Activated naive CD4-positive, alpha-beta T cell treated with anti-CD3 and anti-CD28 coated beads for 36 hours (primary cell): ENCODE data around the gene TARS2. TPM values are rescaled to one million over a fixed set of nuclear protein-coding genes. Genes with fewer than 3 reads are reported as not detected.

Experiments used
- CTCF ChIA-PET: fragments of 350-600 bp; sonication (Branson Sonifier 250); formaldehyde crosslinking; loops from one replicate; lab custom pipeline; 2021; ENCODE audit warnings: antibody characterized with exemption; lab: Charles Lee
- DNase-seq: peaks from one replicate; pipeline ENCODE4 v3.0.0-alpha.2; 2020
- H3K27ac Mint-ChIP-seq: one replicate; pipeline ENCODE4 v1.8.0; 2021; ENCODE audit warnings: mild to moderate bottlenecking, mixed read lengths
- H3K27me3 Mint-ChIP-seq: one replicate; pipeline ENCODE4 v1.8.0; 2021; ENCODE audit warnings: low read depth, mixed read lengths
- H3K36me3 Mint-ChIP-seq: one replicate; pipeline ENCODE4 v1.8.0; 2021; ENCODE audit warnings: low read depth, mixed read lengths
- H3K4me1 Mint-ChIP-seq: one replicate; pipeline ENCODE4 v1.8.0; 2021; ENCODE audit warnings: low read depth, mixed read lengths
- H3K4me3 Mint-ChIP-seq: one replicate; pipeline ENCODE4 v1.8.0; 2021; ENCODE audit warnings: mild to moderate bottlenecking, moderate library complexity, mixed read lengths
- H3K9me3 Mint-ChIP-seq: one replicate; pipeline ENCODE4 v1.8.0; 2021; ENCODE audit warnings: mixed read lengths
- intact Hi-C: fragments of 100-400 bp; cut with micrococcal nuclease; formaldehyde crosslinking; loops from one replicate; pipeline ENCODE4 v1.15.1; 2023
- total RNA-seq, 2 experiments: library from RNA; stranded (reverse); gene quantifications; one replicate each; pipeline ENCODE4 v1.2.3, GENCODE V29; 2021

The TARS2 gene
- total RNA-seq, 2 experiments from 2014 or later: 43.7 to 46.0 TPM

DNA sequence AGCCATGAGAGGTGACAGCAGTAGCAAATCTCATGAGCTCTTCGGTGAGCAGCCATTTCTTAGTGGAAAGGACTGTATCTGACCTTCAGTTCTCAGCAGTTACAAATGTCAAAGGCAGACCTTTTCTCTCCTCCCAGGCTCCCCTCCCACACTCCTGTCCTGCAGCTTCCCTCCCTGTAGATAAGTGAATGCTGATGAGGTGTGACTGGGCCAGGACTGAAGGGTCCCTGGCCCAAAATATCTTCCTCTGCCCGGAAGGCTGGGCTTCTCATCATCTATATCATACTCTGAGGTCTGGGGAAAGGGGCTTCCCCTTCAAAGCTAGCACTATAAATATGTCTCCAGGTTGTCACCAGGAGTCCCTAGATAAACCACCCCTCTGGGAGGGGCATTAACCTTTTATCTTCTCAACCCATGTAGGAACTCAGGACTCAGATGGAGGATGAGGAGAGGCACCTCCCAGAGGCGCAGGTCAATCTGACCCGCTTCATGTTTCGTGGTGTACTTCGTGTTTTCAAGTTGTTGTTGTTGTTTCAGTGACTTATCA is 58.3 kb downstream of the TARS2 start:
- peaks cover 23% of the 10 kb centered on the region for H3K27me3 Mint-ChIP-seq
- peaks cover 9% of the 10 kb centered on the region for H3K4me1 Mint-ChIP-seq
- CTCF ChIA-PET: interaction anchor here (3.4 kb wide), 1 partner anchor 13 kb away, joined by 14 read pairs; no protein-coding TSS in a partner anchor
- intact Hi-C loops: no loop called here
- no peaks in the 10 kb centered on the region for H3K36me3 Mint-ChIP-seq
- H3K9me3 Mint-ChIP-seq: no peaks in the 10 kb centered on the region
- no peak overlapping the region for H3K27ac Mint-ChIP-seq
- H3K4me3 Mint-ChIP-seq: no peak overlapping the region
- no peak for DNase-seq

GRCh38 chr1:150546294-150546937 is 59.2 kb downstream of the TARS2 start:
- no peak for DNase-seq
- intact Hi-C loops: no loop called here
- Mint-ChIP-seq H3K27me3 (peaks cover 31% of the 10 kb centered on the region), H3K36me3 (no peaks in the 10 kb centered on the region), H3K27ac (no peak overlapping the region), H3K4me1 (peaks cover 18% of the 10 kb centered on the region), H3K9me3 (no peaks in the 10 kb centered on the region), H3K4me3 (no peak overlapping the region)
- CTCF ChIA-PET: interaction anchor here (0.6 to 3.4 kb wide), 3 partner anchors 14 to 69 kb away, joined by 3 to 14 read pairs (median 4); no protein-coding TSS in a partner anchor

DNA sequence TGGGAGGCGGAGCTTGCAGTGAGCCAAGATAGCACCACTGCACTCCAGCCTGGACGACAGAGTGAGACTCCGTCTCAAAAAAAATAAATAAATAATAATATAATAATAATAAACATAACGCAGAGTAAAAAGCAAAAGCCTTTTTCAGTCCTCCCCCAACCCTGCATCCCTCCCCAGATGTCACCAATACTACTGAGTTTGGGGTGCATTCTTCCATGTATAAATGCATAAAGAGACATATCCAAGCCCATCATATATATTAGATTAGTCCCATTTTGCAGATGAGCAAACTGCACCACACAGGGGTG is 61.1 kb downstream of the TARS2 start:
- Mint-ChIP-seq H3K27ac (no peak overlapping the region), H3K36me3 (no peaks in the 10 kb centered on the region), H3K27me3 (peaks cover 33% of the 10 kb centered on the region), H3K4me3 (peak overlapping the region; percentile 69), H3K9me3 (no peaks in the 10 kb centered on the region), H3K4me1 (peaks cover 32% of the 10 kb centered on the region)
- intact Hi-C loops: no loop called here
- DNase-seq: no peak
- CTCF ChIA-PET: interaction anchor here (0.6 to 2.4 kb wide), 10 partner anchors 12 to 546 kb away, joined by 3 to 16 read pairs (median 4); partner anchors contain the start of genes FALEC and MCL1

DNA sequence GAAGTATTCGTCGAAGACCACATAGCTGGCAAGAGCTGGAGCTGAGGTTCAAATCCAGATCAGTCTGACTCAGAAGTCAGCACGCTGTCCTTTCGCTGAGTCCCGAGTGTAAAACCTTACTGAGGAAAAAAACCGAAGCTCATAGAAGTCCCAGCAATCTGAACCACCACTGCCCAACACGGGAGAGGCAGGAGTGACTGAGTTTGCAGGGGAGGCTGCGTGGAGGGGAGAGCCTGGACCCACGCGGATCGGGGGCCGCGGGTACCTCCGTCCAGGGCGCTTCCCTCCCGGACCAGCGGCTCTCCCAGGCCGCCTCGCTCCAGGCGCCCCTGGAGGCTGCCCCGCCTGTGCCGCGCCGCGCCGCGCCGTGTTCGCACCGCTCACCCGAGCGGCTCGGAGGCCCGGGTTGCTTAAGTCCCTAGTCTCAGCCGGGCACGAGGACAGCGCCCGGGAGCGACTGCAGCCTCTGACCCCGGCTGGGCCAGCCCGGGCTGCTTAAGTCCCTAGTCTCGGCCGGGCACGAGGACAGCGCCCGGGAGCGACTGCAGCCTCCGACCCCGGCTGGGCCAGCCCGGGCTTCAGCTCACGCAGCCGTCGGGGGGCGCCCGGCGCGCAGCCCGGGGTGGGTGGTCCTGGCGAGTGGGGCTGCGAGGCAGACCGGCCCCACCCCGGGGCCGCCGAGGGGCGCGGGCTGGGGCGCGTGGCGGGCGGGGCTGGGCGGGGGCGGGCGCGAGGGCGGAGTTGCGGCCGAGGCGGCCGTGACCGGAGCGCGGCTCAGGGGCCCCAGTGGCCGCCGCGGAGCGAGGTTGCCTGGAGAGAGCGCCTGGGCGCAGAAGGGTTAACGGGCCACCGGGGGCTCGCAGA is 61.6 kb downstream of the TARS2 start, which contains the start of gene ADAMTSL4:
ADAMTSL4 (plus strand) TSS at position 777 of the 864 bp plus-strand sequence. CDS start 2,881 bp downstream, outside the sequence.
- H3K27ac Mint-ChIP-seq: no peak within 1 kb of the TSS
- H3K4me3 Mint-ChIP-seq: peak within 1 kb of the TSS; percentile 76
- intact Hi-C loops: no loop called here
- H3K36me3 Mint-ChIP-seq: no peaks in the 10 kb centered on the region
- CTCF ChIA-PET: interaction anchor here (0.6 to 2.4 kb wide), 10 partner anchors 11 to 545 kb away, joined by 3 to 16 read pairs (median 4); partner anchors contain the start of genes FALEC and MCL1
- H3K4me1 Mint-ChIP-seq: peaks cover 32% of the 10 kb centered on the region
- peak; percentile 47 for DNase-seq
- peaks cover 33% of the 10 kb centered on the region for H3K27me3 Mint-ChIP-seq
- H3K9me3 Mint-ChIP-seq: no peaks in the 10 kb centered on the region

GRCh38 chr1:150549496-150550221 is 62.4 kb downstream of the TARS2 start:
- CTCF ChIA-PET: interaction anchor here (1.1 to 2.4 kb wide), 4 partner anchors 10 to 129 kb away, joined by 3 to 20 read pairs (median 11); no protein-coding TSS in a partner anchor
- Mint-ChIP-seq H3K27me3 (peaks cover 33% of the 10 kb centered on the region), H3K9me3 (no peaks in the 10 kb centered on the region), H3K27ac (no peak overlapping the region), H3K4me3 (peak overlapping the region; percentile 76), H3K4me1 (peaks cover 32% of the 10 kb centered on the region), H3K36me3 (no peaks in the 10 kb centered on the region)
- intact Hi-C loops: no loop called here
- no peak for DNase-seq

- H3K27me3 Mint-ChIP-seq: peaks cover 33% of the 10 kb centered on the region
- H3K36me3 Mint-ChIP-seq: no peaks in the 10 kb centered on the region
- CTCF ChIA-PET: interaction anchor here (1.7 to 2.4 kb wide), 3 partner anchors 10 to 70 kb away, joined by 6 to 20 read pairs (median 8); no protein-coding TSS in a partner anchor
- H3K4me1 Mint-ChIP-seq: peaks cover 32% of the 10 kb centered on the region
- H3K9me3 Mint-ChIP-seq: no peaks in the 10 kb centered on the region
- no peak overlapping the region for H3K27ac Mint-ChIP-seq
- peak overlapping the region; percentile 76 for H3K4me3 Mint-ChIP-seq
- DNase-seq: no peak
- intact Hi-C loops: no loop called here
Observed at GRCh38 chr1:150550222-150551050, 63.2 kb downstream of the TARS2 start.

DNA sequence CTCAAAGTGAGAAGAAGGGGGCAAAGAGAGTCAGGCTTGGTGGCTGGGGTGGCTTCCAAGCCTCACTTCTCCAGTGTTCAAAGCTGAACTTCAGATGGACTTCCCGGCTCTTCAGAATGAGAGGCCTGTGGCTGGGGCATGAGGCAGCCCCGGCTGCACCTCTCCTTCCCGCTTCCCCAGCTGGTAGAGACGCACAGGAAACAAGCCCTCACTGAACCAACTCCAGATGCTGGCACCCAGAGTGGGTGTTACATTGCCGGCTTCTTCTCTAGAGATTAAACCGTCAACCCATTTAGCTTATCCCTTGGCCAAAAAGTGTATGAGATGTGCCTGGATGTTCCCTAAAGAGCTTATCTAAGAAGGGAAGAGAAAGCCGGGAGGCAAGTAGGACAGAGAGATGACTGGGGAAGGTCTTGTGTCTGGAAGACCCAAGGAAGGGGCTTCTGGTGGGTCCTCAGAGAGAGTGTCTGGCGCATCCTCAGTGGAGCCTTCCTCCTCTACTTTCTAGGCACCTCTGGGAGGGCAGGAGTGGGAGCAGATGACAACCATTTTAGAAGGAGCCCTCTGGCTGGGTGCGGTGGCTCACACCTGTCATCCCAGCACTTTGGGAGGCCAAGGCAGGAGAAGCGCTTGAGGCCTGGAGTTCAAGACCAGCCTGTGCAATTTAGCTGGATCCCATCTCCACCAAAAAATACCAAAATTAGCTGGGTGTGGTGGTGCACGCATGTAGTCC is 64.0 kb downstream of the TARS2 start:
- intact Hi-C loops: no loop called here
- no peaks in the 10 kb centered on the region for H3K9me3 Mint-ChIP-seq
- peaks cover 32% of the 10 kb centered on the region for H3K4me1 Mint-ChIP-seq
- H3K27ac Mint-ChIP-seq: no peak overlapping the region
- DNase-seq: peak; percentile 61
- H3K27me3 Mint-ChIP-seq: peaks cover 32% of the 10 kb centered on the region
- CTCF ChIA-PET: interaction anchor here (0.6 to 2.4 kb wide), 6 partner anchors 9 to 86 kb away, joined by 3 to 20 read pairs (median 6); no protein-coding TSS in a partner anchor
- no peak overlapping the region for H3K4me3 Mint-ChIP-seq
- H3K36me3 Mint-ChIP-seq: no peaks in the 10 kb centered on the region

DNA sequence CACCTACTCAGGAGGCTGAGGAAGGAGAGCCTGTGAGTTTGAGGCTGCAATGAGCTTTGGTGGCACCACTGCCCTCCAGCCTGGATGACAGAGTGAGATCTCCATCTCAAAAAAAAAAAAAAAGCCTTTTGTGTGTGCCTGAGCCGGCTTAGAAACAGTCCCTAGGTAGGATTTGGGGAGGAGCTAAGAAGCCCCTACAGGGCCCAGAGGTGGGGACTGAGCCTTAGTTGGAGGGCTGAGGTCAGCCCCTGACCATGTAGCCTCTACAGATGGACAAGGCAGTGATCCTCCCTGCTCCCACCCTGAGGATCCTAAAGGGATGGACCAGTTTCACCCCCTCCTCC is 64.5 kb downstream of the TARS2 start:
- CTCF ChIA-PET: interaction anchor here (0.6 to 2.4 kb wide), 6 partner anchors 8 to 87 kb away, joined by 3 to 20 read pairs (median 6); no protein-coding TSS in a partner anchor
- Mint-ChIP-seq H3K9me3 (no peaks in the 10 kb centered on the region), H3K4me1 (peaks cover 32% of the 10 kb centered on the region), H3K27me3 (peaks cover 29% of the 10 kb centered on the region), H3K36me3 (no peaks in the 10 kb centered on the region), H3K27ac (no peak overlapping the region), H3K4me3 (no peak overlapping the region)
- intact Hi-C loops: loop anchor here (1.0 kb wide), 1 partner anchor 214 kb away; the partner anchor contains the start of gene CTSS
- DNase-seq: no peak

GRCh38 chr1:150552128-150552910 is 65.1 kb downstream of the TARS2 start:
- DNase-seq: peak; percentile 70
- CTCF ChIA-PET: interaction anchor here (0.6 to 2.4 kb wide), 6 partner anchors 8 to 87 kb away, joined by 3 to 20 read pairs (median 6); no protein-coding TSS in a partner anchor

DNA sequence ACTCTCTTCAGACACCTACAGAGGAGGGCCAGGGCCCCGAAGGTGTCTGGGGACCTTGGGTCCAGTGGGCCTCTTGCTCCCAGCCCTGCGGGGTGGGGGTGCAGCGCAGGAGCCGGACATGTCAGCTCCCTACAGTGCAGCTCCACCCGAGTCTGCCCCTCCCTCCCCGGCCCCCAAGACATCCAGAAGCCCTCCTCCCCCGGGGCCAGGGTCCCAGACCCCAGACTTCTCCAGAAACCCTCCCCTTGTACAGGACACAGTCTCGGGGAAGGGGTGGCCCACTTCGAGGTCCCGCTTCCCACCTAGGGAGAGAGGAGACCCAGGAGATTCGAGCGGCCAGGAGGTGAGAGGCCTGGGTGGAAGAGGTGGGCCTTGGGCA is 65.7 kb downstream of the TARS2 start:
- Mint-ChIP-seq H3K4me1 (peaks cover 32% of the 10 kb centered on the region), H3K36me3 (no peaks in the 10 kb centered on the region), H3K4me3 (no peak overlapping the region), H3K9me3 (no peaks in the 10 kb centered on the region), H3K27ac (no peak overlapping the region), H3K27me3 (peaks cover 26% of the 10 kb centered on the region)
- CTCF ChIA-PET: no interaction called here
- intact Hi-C loops: loop anchor here (1.0 kb wide), 1 partner anchor 212 kb away; the partner anchor contains the start of gene CTSS
- DNase-seq: no peak

More at GRCh38 chr1:150552128-150552910, 65.1 kb downstream of the TARS2 start:
- H3K36me3 Mint-ChIP-seq: no peaks in the 10 kb centered on the region
- no peaks in the 10 kb centered on the region for H3K9me3 Mint-ChIP-seq
- H3K27ac Mint-ChIP-seq: no peak overlapping the region
- intact Hi-C loops: loop anchor here (1.0 kb wide), 1 partner anchor 213 kb away; the partner anchor contains the start of gene CTSS
- peaks cover 32% of the 10 kb centered on the region for H3K4me1 Mint-ChIP-seq
- H3K4me3 Mint-ChIP-seq: no peak overlapping the region
- H3K27me3 Mint-ChIP-seq: peaks cover 26% of the 10 kb centered on the region
